Thyroid gland (tissue), 4 donors: ENCODE data around the gene KCTD17. TPM values are rescaled to one million over a fixed set of nuclear protein-coding genes. Genes with fewer than 3 reads are reported as not detected.

ENCODE experiments used
- DNase-seq, 2 donors: peaks; one replicate each; pipeline ENCODE4 v3.0.0-alpha.2; 2019
- H3K27ac ChIP-seq, 3 donors: fragments of 200-600 bp; sonication (generic); 1 replicate in 2 of 3; 2 replicates in 1 of 3; pipeline ENCODE4 v1.5.1; 2016 to 2019; ENCODE audit warnings: mild to moderate bottlenecking in 1 of 3, moderate library complexity in 1 of 3
- H3K27me3 ChIP-seq: fragments of 200-600 bp; sonication (generic); one replicate; pipeline ENCODE4 v1.5.1; 2019
- H3K36me3 ChIP-seq, 2 donors: fragments of 200-600 bp; sonication (generic); one replicate each; pipeline ENCODE4 v1.5.1; 2016 to 2019
- H3K4me1 ChIP-seq, 2 donors: fragments of 200-600 bp; sonication (generic); one replicate each; pipeline ENCODE4 v1.5.1; 2017 to 2019
- H3K4me3 ChIP-seq, 3 donors: fragments of 200-600 bp; sonication (generic); replicated peaks in 1 of 3; 1 replicate in 2 of 3; 2 replicates in 1 of 3; pipeline ENCODE4 v1.5.1; 2016; ENCODE audit warnings: mild to moderate bottlenecking in 1 of 3
- H3K9me3 ChIP-seq: fragments of 200-600 bp; sonication (generic); one replicate; pipeline ENCODE4 v1.5.1; 2017
- CTCF ChIP-seq, 6 experiments: fragments of 200-600 bp in 3 of 6; fragments of 450-650 bp in 3 of 6; sonication (generic) in 3 of 6; IDR thresholded peaks; one replicate each; pipeline ENCODE4 v1.5.1; 2016 to 2019; ENCODE audit warnings: antibody characterized with exemption in 6 of 6, mild to moderate bottlenecking in 2 of 6, inconsistent platforms in 1 of 6, moderate library complexity in 1 of 6
- POLR2A ChIP-seq, 2 donors: fragments of 450-650 bp; IDR thresholded peaks; one replicate each; pipeline ENCODE4 v1.6.1; 2017; ENCODE audit warnings: antibody characterized with exemption in 2 of 2, mild to moderate bottlenecking in 2 of 2, moderate library complexity in 1 of 2
- WGBS, 2 donors: methylation state at CpG; one replicate each; pipeline ENCODE4 v1.1.5; 2017; 5-methylcytosine and 5-hydroxymethylcytosine counted together
- intact Hi-C: fragments of 100-400 bp; cut with DNase I; formaldehyde crosslinking; loops from one replicate; pipeline ENCODE4 v1.15.1; 2023
- total RNA-seq, 4 donors: library from RNA; depleted of rRNA; stranded (reverse); fragments of >200 nt; gene quantifications; one replicate each; pipeline ENCODE4 v1.2.3, GENCODE V29; 2016

Gene KCTD17
- total RNA-seq, 4 donors from 2014 or later, result 6.1 to 18.9 (median 12.6) TPM

DNA sequence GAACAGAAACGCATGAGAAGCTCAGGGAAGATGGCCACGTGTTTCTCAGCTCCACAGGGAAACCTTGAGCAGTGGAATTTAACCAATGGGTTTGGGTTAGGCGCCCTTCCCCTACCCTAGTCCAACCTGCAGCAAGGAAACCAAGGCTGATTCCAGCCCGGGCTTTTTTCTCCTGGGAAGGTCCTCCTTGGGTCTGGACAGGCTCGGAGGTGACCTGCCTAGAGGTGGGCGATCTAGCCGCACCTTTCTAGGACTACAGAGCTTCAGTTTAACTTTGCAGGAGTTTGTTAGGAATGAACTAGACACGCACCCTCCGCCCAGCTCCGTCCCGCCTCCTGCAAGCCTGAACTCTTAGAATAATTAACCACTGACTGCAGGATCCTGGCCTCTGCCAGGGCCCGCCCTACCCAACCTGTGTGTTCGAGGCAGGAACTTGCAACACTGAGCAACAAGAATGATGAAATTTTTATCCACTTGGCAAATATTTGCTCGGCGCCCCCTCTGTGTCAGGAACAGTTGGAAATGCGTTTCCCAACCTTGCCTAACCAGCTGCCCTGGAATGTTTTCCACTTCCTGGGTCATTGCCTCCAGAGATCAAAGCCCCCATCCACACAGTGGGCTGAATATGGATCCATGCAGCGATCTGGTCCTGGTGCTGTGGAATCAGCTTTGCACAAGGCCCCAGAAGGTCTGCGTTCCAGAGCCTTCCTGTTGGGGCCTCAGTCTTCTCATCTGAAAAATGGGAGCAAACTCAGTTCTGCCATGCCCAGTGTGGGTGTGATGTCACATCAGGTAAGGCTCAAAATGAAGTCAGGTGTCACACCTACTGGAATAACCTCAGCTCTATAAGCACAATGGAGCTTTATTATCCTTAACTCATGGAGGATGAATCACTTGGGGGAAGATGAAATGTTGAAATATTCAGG is 18.7 kb upstream of the KCTD17 start:
- no peaks in the 10 kb centered on the region for H3K27me3 ChIP-seq
- peak; percentile 45 to 60 for DNase-seq
- TF ChIP-seq POLR2A (IDR thresholded peaks at IDR 0.05) (no peak), CTCF (IDR thresholded peaks at IDR 0.05) (no peak)
- 45 to 49% methylated on average over 17 to 18 of the region's 18 CpGs for WGBS, 2 donors
- no peaks in the 10 kb centered on the region for H3K9me3 ChIP-seq
- peaks cover 15 to 16% of the 10 kb centered on the region in 2 donors for H3K4me1 ChIP-seq
- H3K36me3 ChIP-seq, result peaks cover 8 to 11% of the 10 kb centered on the region in 2 donors
- H3K4me3 ChIP-seq, result no peak overlapping the region
- no peak overlapping the region for H3K27ac ChIP-seq
- intact Hi-C loops, result loop anchor here (10.0 kb wide), 1 partner anchor 168 kb away; the partner anchor contains the start of gene NCF4

DNA sequence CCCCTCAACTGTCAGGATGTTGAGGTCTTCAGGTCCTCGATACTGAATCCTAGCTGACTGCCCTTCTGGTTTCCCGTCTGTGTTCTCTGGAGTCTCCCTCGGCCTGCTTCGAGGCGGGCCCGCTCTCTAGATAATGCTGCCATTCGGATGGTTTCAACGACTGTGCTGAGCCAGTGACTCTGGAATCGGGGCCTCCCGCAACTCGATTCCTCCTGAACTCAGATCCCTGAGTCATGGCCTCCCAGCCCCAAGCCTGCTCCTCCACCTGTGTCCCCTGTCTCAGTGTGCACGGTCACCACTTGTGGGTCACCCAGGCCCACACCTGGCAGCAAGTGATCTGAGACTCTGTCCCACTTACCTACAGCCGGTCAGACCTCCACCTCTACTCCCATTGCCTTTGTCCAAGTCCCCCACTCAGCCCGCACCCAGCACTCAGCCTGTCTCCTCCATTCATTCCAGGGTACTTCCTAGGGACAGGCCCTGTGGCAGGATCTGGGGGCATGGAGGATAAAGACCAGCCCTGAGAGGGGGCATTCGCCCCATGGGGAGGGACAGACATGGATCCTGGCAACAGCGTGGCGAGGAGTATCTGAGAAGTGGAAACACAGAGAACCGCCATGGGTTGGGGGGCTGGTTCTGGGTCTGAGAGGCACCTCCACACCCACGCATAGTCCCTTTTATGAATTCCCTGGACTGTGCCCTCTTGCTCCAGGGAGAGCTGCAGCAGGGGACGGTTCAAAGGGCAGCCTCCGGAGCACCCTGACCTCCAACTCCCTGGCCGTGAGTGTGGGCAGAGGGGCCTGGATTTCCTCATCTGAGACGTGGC is 17.7 kb upstream of the KCTD17 start:
- H3K4me1 ChIP-seq, result peaks cover 15 to 16% of the 10 kb centered on the region in 2 donors
- TF ChIP-seq POLR2A (IDR thresholded peaks at IDR 0.05) (no peak), CTCF (IDR thresholded peaks at IDR 0.05) (no peak)
- H3K9me3 ChIP-seq, result no peaks in the 10 kb centered on the region
- WGBS, 2 donors, result 89 to 91% methylated on average over 22 to 23 of the region's 23 CpGs
- H3K4me3 ChIP-seq, result no peak overlapping the region
- no peaks in the 10 kb centered on the region for H3K27me3 ChIP-seq
- intact Hi-C loops, result loop anchor here (10.0 kb wide), 1 partner anchor 169 kb away; the partner anchor contains the start of gene NCF4
- H3K36me3 ChIP-seq, result peaks cover 8 to 9% of the 10 kb centered on the region in 2 donors
- H3K27ac ChIP-seq, result no peak overlapping the region
- DNase-seq, result no peak

- H3K9me3 ChIP-seq, result no peaks in the 10 kb centered on the region
- no peak for DNase-seq
- 76 to 79% methylated on average over 11 of the region's 11 CpGs for WGBS, 2 donors
- H3K27ac ChIP-seq, result no peak overlapping the region
- no peak overlapping the region for H3K4me3 ChIP-seq
- TF ChIP-seq POLR2A (IDR thresholded peaks at IDR 0.05), result no peak
- TF ChIP-seq CTCF (IDR thresholded peaks at IDR 0.05), result no peak
- no peaks in the 10 kb centered on the region for H3K36me3 ChIP-seq
- no peaks in the 10 kb centered on the region for H3K27me3 ChIP-seq
- intact Hi-C loops, result loop anchor here (10.0 kb wide), 1 partner anchor 172 kb away; the partner anchor contains the start of gene NCF4
- H3K4me1 ChIP-seq, result peaks cover 12% of the 10 kb centered on the region in 2 donors
These were observed 14.7 kb upstream of the KCTD17 start for GRCh38 chr22:37036655-37037377.

DNA sequence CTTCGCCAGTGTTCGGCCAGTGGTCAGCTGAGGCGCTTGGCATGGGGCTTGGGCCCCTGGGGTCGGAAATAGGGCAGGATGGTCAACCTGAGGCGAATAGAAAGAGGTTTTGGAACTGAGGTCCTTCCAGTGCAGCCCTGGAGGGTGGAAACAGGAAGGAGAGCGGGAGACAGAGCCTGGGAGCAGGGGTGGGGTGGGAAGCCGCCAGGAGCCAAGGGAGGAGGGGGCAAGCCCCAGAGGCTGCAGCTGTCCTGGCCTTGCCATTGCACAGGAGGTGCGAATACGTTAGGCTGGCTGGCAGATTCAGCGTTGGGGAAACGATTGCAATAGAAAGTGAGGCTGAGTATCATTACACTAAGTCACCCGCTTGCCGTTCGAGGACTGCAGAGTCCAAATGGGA is 13.9 kb upstream of the KCTD17 start:
- Histone ChIP-seq H3K27ac (no peak overlapping the region), H3K36me3 (no peaks in the 10 kb centered on the region), H3K27me3 (no peaks in the 10 kb centered on the region), H3K4me1 (peaks cover 3 to 4% of the 10 kb centered on the region in 2 donors), H3K9me3 (no peaks in the 10 kb centered on the region), H3K4me3 (no peak overlapping the region)
- WGBS, 2 donors, result 66 to 67% methylated on average over 14 of the region's 14 CpGs
- no peak for DNase-seq
- intact Hi-C loops, result loop anchor here (10.0 kb wide), 1 partner anchor 173 kb away; the partner anchor contains the start of gene NCF4
- TF ChIP-seq POLR2A (IDR thresholded peaks at IDR 0.05), result no peak

DNA sequence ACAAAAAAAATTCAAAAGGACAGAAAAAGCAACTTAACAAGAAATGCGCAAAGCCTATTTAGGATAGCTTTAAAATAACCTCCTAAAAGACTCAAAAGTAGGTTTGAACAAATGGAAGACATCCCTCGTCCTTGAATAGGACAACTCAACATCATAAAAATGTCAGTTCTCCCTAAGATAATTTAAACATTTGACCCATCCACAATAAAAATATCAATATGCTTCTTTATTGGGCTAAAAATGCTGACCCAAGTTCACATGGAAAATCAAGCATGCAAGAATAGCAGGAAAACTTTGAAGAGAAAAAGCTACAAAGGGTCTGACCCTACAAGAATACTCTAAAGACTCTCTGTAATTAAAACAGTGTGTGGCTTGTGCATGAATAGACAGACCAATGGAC is 12.1 kb upstream of the KCTD17 start:
- intact Hi-C loops, result loop anchor here (10.0 kb wide), 1 partner anchor 175 kb away; the partner anchor contains the start of gene NCF4
- H3K4me1 ChIP-seq, result peaks cover 0 to 11% of the 10 kb centered on the region in 2 donors
- H3K36me3 ChIP-seq, result no peaks in the 10 kb centered on the region
- H3K4me3 ChIP-seq, result no peak overlapping the region
- H3K27ac ChIP-seq, result no peak overlapping the region
- TF ChIP-seq CTCF (IDR thresholded peaks at IDR 0.05), result no peak
- TF ChIP-seq POLR2A (IDR thresholded peaks at IDR 0.05), result no peak
- 86 to 88% methylated on average over 2 of the region's 2 CpGs for WGBS, 2 donors
- H3K9me3 ChIP-seq, result no peaks in the 10 kb centered on the region
- H3K27me3 ChIP-seq, result no peaks in the 10 kb centered on the region
- no peak for DNase-seq
